ENCODE data around the gene RLN3.

RLN3 gene

GRCh38 chr19:13999085-13999484 lies 28.9 kb upstream of the RLN3 start:
- no peak for DNase-seq (ENCODE audit: low read depth)
- H3K4me3 ChIP-seq (ENCODE audit: low read depth, low read length): no peak overlapping the region
- TF ChIP-seq, protein P1, sequence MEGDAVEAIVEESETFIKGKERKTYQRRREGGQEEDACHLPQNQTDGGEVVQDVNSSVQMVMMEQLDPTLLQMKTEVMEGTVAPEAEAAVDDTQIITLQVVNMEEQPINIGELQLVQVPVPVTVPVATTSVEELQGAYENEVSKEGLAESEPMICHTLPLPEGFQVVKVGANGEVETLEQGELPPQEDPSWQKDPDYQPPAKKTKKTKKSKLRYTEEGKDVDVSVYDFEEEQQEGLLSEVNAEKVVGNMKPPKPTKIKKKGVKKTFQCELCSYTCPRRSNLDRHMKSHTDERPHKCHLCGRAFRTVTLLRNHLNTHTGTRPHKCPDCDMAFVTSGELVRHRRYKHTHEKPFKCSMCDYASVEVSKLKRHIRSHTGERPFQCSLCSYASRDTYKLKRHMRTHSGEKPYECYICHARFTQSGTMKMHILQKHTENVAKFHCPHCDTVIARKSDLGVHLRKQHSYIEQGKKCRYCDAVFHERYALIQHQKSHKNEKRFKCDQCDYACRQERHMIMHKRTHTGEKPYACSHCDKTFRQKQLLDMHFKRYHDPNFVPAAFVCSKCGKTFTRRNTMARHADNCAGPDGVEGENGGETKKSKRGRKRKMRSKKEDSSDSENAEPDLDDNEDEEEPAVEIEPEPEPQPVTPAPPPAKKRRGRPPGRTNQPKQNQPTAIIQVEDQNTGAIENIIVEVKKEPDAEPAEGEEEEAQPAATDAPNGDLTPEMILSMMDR (IDR thresholded peaks at IDR 0.05; ENCODE audit: control insufficient read depth, extremely low read depth, insufficient read depth): no peak

DNA sequence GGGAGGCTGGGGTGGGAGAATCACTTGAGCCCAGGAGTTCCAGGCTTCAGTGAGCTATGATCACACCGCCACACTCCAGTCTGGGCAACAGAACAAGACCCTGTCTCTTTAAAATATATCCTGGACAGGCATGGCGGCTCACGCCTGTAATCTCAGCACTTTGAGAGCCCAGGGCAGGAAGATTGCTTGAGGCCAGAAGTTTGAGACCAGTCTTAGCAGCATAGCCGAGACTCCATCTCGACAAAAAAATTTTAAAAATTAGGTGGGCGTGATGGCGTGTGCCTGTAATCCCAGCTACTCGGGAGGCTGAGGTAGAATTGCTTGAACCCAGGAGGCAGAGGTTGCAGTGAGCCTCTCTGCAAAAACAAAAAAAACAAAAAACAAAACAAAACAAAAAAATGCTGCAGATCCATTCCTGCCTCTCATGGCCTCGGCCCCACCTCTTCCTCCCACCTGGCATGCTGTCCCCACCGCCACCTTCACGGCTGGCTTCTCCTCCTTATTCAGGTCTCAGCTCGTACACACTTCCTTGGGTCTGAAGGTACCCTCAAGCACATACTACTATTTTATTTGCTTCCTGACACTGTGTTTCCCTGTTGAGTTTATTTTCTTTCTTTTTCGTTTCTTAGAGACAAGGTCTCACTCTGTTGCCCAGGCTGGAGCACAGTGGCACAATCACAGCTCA lies 27.1 kb upstream of the RLN3 start:
- no peak for DNase-seq (ENCODE audit: low read depth)
- H3K4me3 ChIP-seq (ENCODE audit: low read depth, low read length): no peak overlapping the region
- TF ChIP-seq, protein P1 (IDR thresholded peaks at IDR 0.05; ENCODE audit: control insufficient read depth, extremely low read depth, insufficient read depth): no peak

- no peak overlapping the region for H3K4me3 ChIP-seq (ENCODE audit: low read depth, low read length)
- no peak for DNase-seq (ENCODE audit: low read depth)
- TF ChIP-seq, protein P1 (IDR thresholded peaks at IDR 0.05; ENCODE audit: control insufficient read depth, extremely low read depth, insufficient read depth): no peak
Observed at GRCh38 chr19:14002571-14003250, 25.2 kb upstream of the RLN3 start.

- H3K4me3 ChIP-seq (ENCODE audit: low read depth, low read length): no peak overlapping the region
Observed at GRCh38 chr19:14003251-14004055, 24.5 kb upstream of the RLN3 start.

GRCh38 chr19:14004619-14005348 lies 23.2 kb upstream of the RLN3 start:
- DNase-seq (ENCODE audit: low read depth): no peak
- TF ChIP-seq, protein P1 (IDR thresholded peaks at IDR 0.05; ENCODE audit: control insufficient read depth, extremely low read depth, insufficient read depth): no peak
- H3K4me3 ChIP-seq (ENCODE audit: low read depth, low read length): no peak overlapping the region

More at GRCh38 chr19:14003251-14004055, 24.5 kb upstream of the RLN3 start:
- TF ChIP-seq, protein P1 (IDR thresholded peaks at IDR 0.05; ENCODE audit: control insufficient read depth, extremely low read depth, insufficient read depth): no peak
- DNase-seq (ENCODE audit: low read depth): no peak

DNA sequence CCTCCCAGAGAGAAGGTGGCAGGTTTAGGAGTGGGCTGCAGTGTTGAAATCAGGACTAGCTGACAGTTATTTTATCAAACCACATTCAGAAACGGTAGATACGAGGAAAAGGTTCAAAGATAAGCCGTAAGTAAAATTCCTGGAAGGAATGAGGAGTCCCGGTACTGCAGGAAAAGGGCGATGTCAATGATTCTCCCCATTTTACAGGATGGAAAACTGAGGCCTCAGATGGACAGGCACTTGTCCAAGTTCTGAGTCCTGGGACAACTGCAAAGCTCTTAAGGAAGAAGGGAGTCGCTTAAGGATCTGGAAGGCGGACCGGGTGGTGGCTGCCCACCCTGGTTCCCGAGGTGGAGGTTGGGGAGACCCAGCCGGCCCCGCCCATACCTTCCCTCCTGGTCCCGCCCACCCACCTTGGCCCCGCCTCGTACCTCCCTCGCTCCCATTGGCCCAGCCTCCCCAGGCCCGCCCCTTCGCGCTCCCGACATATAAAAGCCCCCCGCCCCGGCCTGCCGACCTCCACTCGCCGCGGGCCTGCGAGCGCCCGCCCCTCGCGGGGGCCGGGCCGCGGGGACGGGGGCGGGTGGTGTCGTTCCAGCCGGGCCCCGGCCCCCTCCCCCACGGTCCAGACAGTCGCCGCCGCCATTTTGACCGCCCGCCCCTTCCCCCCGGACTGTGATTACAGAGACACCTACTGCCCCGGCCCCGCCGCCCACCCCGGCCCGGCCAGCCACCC lies 22.4 kb upstream of the RLN3 start:
- DNase-seq (ENCODE audit: low read depth): no peak
- TF ChIP-seq, protein P1 (IDR thresholded peaks at IDR 0.05; ENCODE audit: control insufficient read depth, extremely low read depth, insufficient read depth): no peak

More for the DNA sequence above, 22.4 kb upstream of the RLN3 start:
- peak overlapping the region; percentile 74 for H3K4me3 ChIP-seq (ENCODE audit: low read depth, low read length)

Data from LNCaP clone FGC (cell line).